K562 (cell line): ENCODE data around the gene PAIP1. TPM values are rescaled to one million over a fixed set of nuclear protein-coding genes. Genes with fewer than 3 reads are reported as not detected.

Experiments used
- BMI1 ChIP-seq: fragments of 150-350 bp; IDR thresholded peaks from 2 replicates; pipeline ENCODE4 v1.6.1; 2014; ENCODE audit warnings: low read length
- BRD4 ChIP-seq: fragments of 200-600 bp; sonication (generic); IDR thresholded peaks from 2 replicates; pipeline ENCODE4 v1.6.1; 2017; ENCODE audit warnings: inconsistent platforms
- CHAMP1 ChIP-seq: fragments of 450-650 bp; IDR thresholded peaks from 2 replicates; pipeline ENCODE4 v1.6.1; 2016; ENCODE audit warnings: mild to moderate bottlenecking
- COPS2 ChIP-seq: fragments of 450-650 bp; conservative IDR thresholded peaks from 2 replicates; pipeline ENCODE4 v1.6.1; 2016; ENCODE audit warnings: mild to moderate bottlenecking, moderate library complexity
- E2F1 ChIP-seq: sonication (generic); formaldehyde crosslinking; IDR thresholded peaks from 2 replicates; pipeline ENCODE4 v1.8.1; 2023; ENCODE audit warnings: mild to moderate bottlenecking, missing genetic modification reagents, moderate library complexity
- SRSF9 ChIP-seq: fragments of 200-400 bp; formaldehyde crosslinking; IDR thresholded peaks from 2 replicates; pipeline ENCODE4 v1.6.1; 2017; ENCODE audit warnings: low read depth, low read length, borderline replicate concordance
- TSC22D4 ChIP-seq: fragments of 450-650 bp; IDR thresholded peaks from 2 replicates; pipeline ENCODE4 v1.6.1; 2016; ENCODE audit warnings: missing genetic modification characterization, missing biosample characterization, control low read depth
- TSHZ1 ChIP-seq: fragments of 250-450 bp; sonication (Bioruptor Pico); IDR thresholded peaks from 2 replicates; pipeline ENCODE4 v1.4.0; 2020; ENCODE audit warnings: mild to moderate bottlenecking, moderate library complexity
- ZNF384 ChIP-seq: IDR thresholded peaks from 2 replicates; pipeline ENCODE4 v1.6.1; 2012; ENCODE audit warnings: low read depth, low read length, improper control_type of control experiment
- ZNF518B ChIP-seq: fragments of 250-450 bp; sonication (Bioruptor Pico); IDR thresholded peaks from 2 replicates; pipeline ENCODE4 v1.5.0; 2021; ENCODE audit warnings: mild to moderate bottlenecking, moderate library complexity
- ZNF592 ChIP-seq: fragments of 450-650 bp; IDR thresholded peaks from 2 replicates; pipeline ENCODE4 v1.6.1; 2017; ENCODE audit warnings: antibody characterized with exemption, mild to moderate bottlenecking
- polyA plus RNA-seq, 8 experiments: library from polyadenylated mRNA; depleted of rRNA in 4 of 8; stranded (reverse) in 5 of 8; unstranded in 3 of 8; fragments of >200 nt; fragmentation: Nextera tagmentation in 2 of 8; fragmentation: Illumina TruSeq in 1 of 8; extraction: Ambion mirVana in 2 of 8; extraction: Trizol in 1 of 8; gene quantifications; 2 replicates each; pipeline versions ENCODE4 v1.2.1 to v1.2.3, GENCODE V29; 2011 to 2014; ENCODE audit warnings: inconsistent platforms in 1 of 8, missing spikeins in 1 of 8
- total RNA-seq, 7 experiments: library from RNA; depleted of rRNA in 6 of 7; stranded (reverse); fragments of >200 nt in 6 of 7; fragmentation: Illumina TruSeq in 2 of 7; extraction: Trizol in 2 of 7; gene quantifications; 2 replicates each; pipeline versions ENCODE4 v1.2.1 to v1.2.3, GENCODE V29; 2011 to 2021; ENCODE audit warnings: low replicate concordance in 1 of 7

Gene PAIP1
- total and polyA plus RNA-seq, 9 of the 15 experiments (the other 6 are each of a cell fraction or from before 2014, with no cell fraction given), result 51.7 to 181 (median 102) TPM

GRCh38 chr5:43602461-43603343 lies 45.8 kb upstream of the PAIP1 start, which contains the start of gene NNT (continued):
- TF ChIP-seq ZNF592, result peak; percentile 82
- peak; percentile 76; the same call in 1 of the 2 replicates for TF ChIP-seq BRD4
- TF ChIP-seq BMI1, result no peak
- no peak; the same call in 1 of the 2 replicates for TF ChIP-seq E2F1 (CRISPR knock-in tag)
- TF ChIP-seq CHAMP1, result no peak
- no peak for TF ChIP-seq SRSF9
- no peak for TF ChIP-seq ZNF384
- TF ChIP-seq ZNF518B (CRISPR knock-in tag), result no peak
- no peak for TF ChIP-seq COPS2
- no peak for TF ChIP-seq TSC22D4 (tag)
- TF ChIP-seq TSHZ1 (CRISPR knock-in tag), result no peak
